HG03575 (cell line): ENCODE data around the gene ENPP6.
"Not testable (repeated sequence)": the region's sequence is repeated elsewhere in the genome, so short reads cannot be mapped to it uniquely, and the experiment has no call there.

Experiments
- ATAC-seq: cut with Tn5 transposase; IDR thresholded peaks from one replicate; pipeline ENCODE4 v1.9.1; 2021; ENCODE audit not compliant: unreplicated experiment, insufficient number of reproducible peaks, low FRiP score; ENCODE audit errors: extremely low read depth

Gene ENPP6

GRCh38 chr4:184238072-184238745 lies 20.5 kb upstream of the ENPP6 start:
- no peak for ATAC-seq

- ATAC-seq, result no peak
Measured at GRCh38 chr4:184237612-184238011, 19.9 kb upstream of the ENPP6 start.

- ATAC-seq, result no peak
Measured at GRCh38 chr4:184235526-184235925, 17.9 kb upstream of the ENPP6 start.

- ATAC-seq, result no peak
Measured at GRCh38 chr4:184234155-184234554, 16.5 kb upstream of the ENPP6 start.

GRCh38 chr4:184232975-184233374 lies 15.3 kb upstream of the ENPP6 start:
- no peak for ATAC-seq

- no peak for ATAC-seq
Measured at GRCh38 chr4:184232202-184232601, 14.5 kb upstream of the ENPP6 start.

GRCh38 chr4:184231573-184231972 lies 13.9 kb upstream of the ENPP6 start:
- ATAC-seq, result no peak

- ATAC-seq, result no peak
Measured at GRCh38 chr4:184228056-184228705, 10.5 kb upstream of the ENPP6 start.

- ATAC-seq, result no peak
Measured at GRCh38 chr4:184216515-184216914, 1.2 kb downstream of the ENPP6 start.

GRCh38 chr4:184215709-184216328 lies 1.9 kb downstream of the ENPP6 start:
- no peak for ATAC-seq

- ATAC-seq, result no peak
Measured at GRCh38 chr4:184214931-184215330, 2.7 kb downstream of the ENPP6 start.

GRCh38 chr4:184207734-184208607 lies 9.7 kb downstream of the ENPP6 start:
- ATAC-seq, result not testable (repeated sequence)

- no peak for ATAC-seq
Measured at GRCh38 chr4:184205243-184205642, 12.4 kb downstream of the ENPP6 start.

GRCh38 chr4:184203300-184203699 lies 14.4 kb downstream of the ENPP6 start:
- no peak for ATAC-seq

GRCh38 chr4:184201179-184201578 lies 16.5 kb downstream of the ENPP6 start:
- no peak for ATAC-seq

GRCh38 chr4:184200296-184200695 lies 17.4 kb downstream of the ENPP6 start:
- no peak for ATAC-seq

- no peak for ATAC-seq
Measured at GRCh38 chr4:184199780-184200179, 17.9 kb downstream of the ENPP6 start.

GRCh38 chr4:184198190-184198589 lies 19.5 kb downstream of the ENPP6 start:
- no peak for ATAC-seq

GRCh38 chr4:184197536-184198082 lies 20.1 kb downstream of the ENPP6 start:
- no peak for ATAC-seq
